Astrocyte (in vitro differentiated cells and primary cell): ENCODE results near the gene UBR3. TPM values are rescaled to one million over a fixed set of nuclear protein-coding genes. Genes with fewer than 3 reads are reported as not detected.
"Not testable (repeated sequence)": the region's sequence is repeated elsewhere in the genome, so short reads cannot be mapped to it uniquely, and the experiment has no call there.

Source experiments
- DNase-seq: peaks from one replicate; pipeline ENCODE4 v3.0.0-alpha.2; 2010; ENCODE audit warnings: low read depth
- FAIRE-seq: peaks from 2 replicates; lab custom pipeline; 2011; peaks lifted over from hg19 to GRCh38; lab: Jason Lieb, UNC
- H2AFZ ChIP-seq: 2 replicates; pipeline ENCODE4 v1.6.0; 2012; ENCODE audit warnings: low read depth, low read length, inconsistent platforms
- H3K27ac ChIP-seq: 2 replicates; pipeline ENCODE4 v1.5.1; 2011; ENCODE audit warnings: low read depth, low read length, inconsistent platforms
- H3K27me3 ChIP-seq: 2 replicates; pipeline ENCODE4 v1.6.0; 2011; ENCODE audit warnings: low read length, inconsistent platforms; ENCODE audit not compliant: insufficient read depth
- H3K36me3 ChIP-seq: 2 replicates; pipeline ENCODE4 v1.5.1; 2011; ENCODE audit warnings: low read length, inconsistent platforms; ENCODE audit not compliant: insufficient read depth
- H3K4me1 ChIP-seq: 2 replicates; pipeline ENCODE4 v1.5.1; 2011; ENCODE audit warnings: low read length, inconsistent platforms; ENCODE audit not compliant: insufficient read depth
- H3K4me2 ChIP-seq: 2 replicates; pipeline ENCODE4 v1.6.0; 2012; ENCODE audit warnings: low read length, inconsistent platforms
- H3K4me3 ChIP-seq: 2 replicates; pipeline ENCODE4 v1.5.1; 2011; ENCODE audit warnings: low read depth, mild to moderate bottlenecking, low read length, inconsistent platforms; ENCODE audit not compliant: insufficient read depth
- H3K79me2 ChIP-seq: 2 replicates; pipeline ENCODE4 v1.6.0; 2012; ENCODE audit warnings: mild to moderate bottlenecking, low read length, inconsistent platforms; ENCODE audit not compliant: insufficient read depth
- H3K9ac ChIP-seq: 2 replicates; pipeline ENCODE4 v1.6.0; 2012; ENCODE audit warnings: mild to moderate bottlenecking, low read length, inconsistent platforms
- H3K9me3 ChIP-seq: 2 replicates; pipeline ENCODE4 v1.5.1; 2012; ENCODE audit warnings: low read depth, mild to moderate bottlenecking, low read length, inconsistent platforms; ENCODE audit not compliant: insufficient read depth
- H4K20me1 ChIP-seq: 2 replicates; pipeline ENCODE4 v1.6.0; 2012; ENCODE audit warnings: low read length, inconsistent platforms; ENCODE audit not compliant: insufficient read depth
- H3K27ac Mint-ChIP-seq: one replicate; pipeline ENCODE4 v1.8.0; 2021; ENCODE audit warnings: mild to moderate bottlenecking, mixed read lengths; ENCODE audit not compliant: unreplicated experiment
- H3K27me3 Mint-ChIP-seq: one replicate; pipeline ENCODE4 v1.8.0; 2021; ENCODE audit warnings: low read depth, mixed read lengths; ENCODE audit not compliant: unreplicated experiment
- H3K36me3 Mint-ChIP-seq: one replicate; pipeline ENCODE4 v1.8.0; 2021; ENCODE audit warnings: low read depth, mixed read lengths; ENCODE audit not compliant: unreplicated experiment
- H3K4me1 Mint-ChIP-seq: one replicate; pipeline ENCODE4 v1.8.0; 2021; ENCODE audit warnings: low read depth, mixed read lengths; ENCODE audit not compliant: unreplicated experiment
- H3K4me3 Mint-ChIP-seq: one replicate; pipeline ENCODE4 v1.8.0; 2021; ENCODE audit warnings: mild to moderate bottlenecking, moderate library complexity, mixed read lengths; ENCODE audit not compliant: unreplicated experiment
- H3K9me3 Mint-ChIP-seq: one replicate; pipeline ENCODE4 v1.8.0; 2021; ENCODE audit warnings: mild to moderate bottlenecking, mixed read lengths; ENCODE audit not compliant: unreplicated experiment
- CTCF ChIP-seq: IDR thresholded peaks from 2 replicates; pipeline ENCODE4 v1.5.1; 2011; ENCODE audit warnings: low read depth, mild to moderate bottlenecking, inconsistent platforms, low read length, moderate library complexity; ENCODE audit not compliant: insufficient read depth
- EZH2 ChIP-seq: IDR thresholded peaks from 2 replicates; pipeline ENCODE4 v1.6.1; 2012; ENCODE audit warnings: mild to moderate bottlenecking, low read length, inconsistent platforms; ENCODE audit not compliant: insufficient read depth
- total RNA-seq: library from RNA; stranded (reverse); gene quantifications from 2 replicates; pipeline ENCODE4 v1.2.1, GENCODE V29; 2021

Gene UBR3
- total RNA-seq, 1 donor from 2014 or later: 18.7 TPM

GRCh38 chr2:169867579-169867978, 40.3 kb downstream of the UBR3 start:
- Mint-ChIP-seq H3K4me3 (no peak overlapping the region), H3K27ac (no peak overlapping the region), H3K4me1 (peaks cover 5% of the 10 kb centered on the region), H3K9me3 (peaks cover 4% of the 10 kb centered on the region), H3K36me3 (no peaks in the 10 kb centered on the region), H3K27me3 (no peaks in the 10 kb centered on the region)
- DNase-seq (no peak), FAIRE-seq (no peak)
- Histone ChIP-seq H3K79me2 (peaks cover 67% of the 10 kb centered on the region), H3K9me3 (no peaks in the 10 kb centered on the region), H3K4me3 (no peak overlapping the region), H3K27ac (no peak overlapping the region), H2AFZ (no peak overlapping the region), H3K36me3 (no peaks in the 10 kb centered on the region), H3K27me3 (no peaks in the 10 kb centered on the region), H3K4me2 (no peak overlapping the region), H3K9ac (no peak overlapping the region), H4K20me1 (peaks cover 28% of the 10 kb centered on the region), H3K4me1 (no peaks in the 10 kb centered on the region)
- TF ChIP-seq CTCF (no peak), EZH2 (no peak)

GRCh38 chr2:169868951-169869350, 41.7 kb downstream of the UBR3 start:
- Histone ChIP-seq H3K4me1 (no peaks in the 10 kb centered on the region), H3K4me2 (no peak overlapping the region), H4K20me1 (peaks cover 17% of the 10 kb centered on the region), H2AFZ (no peak overlapping the region), H3K9ac (no peak overlapping the region), H3K27ac (no peak overlapping the region), H3K4me3 (no peak overlapping the region), H3K9me3 (no peaks in the 10 kb centered on the region), H3K79me2 (peaks cover 54% of the 10 kb centered on the region), H3K36me3 (no peaks in the 10 kb centered on the region), H3K27me3 (no peaks in the 10 kb centered on the region)
- H3K27me3 Mint-ChIP-seq: no peaks in the 10 kb centered on the region
- H3K9me3 Mint-ChIP-seq: peaks cover 2% of the 10 kb centered on the region
- DNase-seq (no peak), FAIRE-seq (no peak)
- TF ChIP-seq EZH2: no peak
- H3K27ac Mint-ChIP-seq: no peak overlapping the region
- H3K4me3 Mint-ChIP-seq: no peak overlapping the region
- H3K4me1 Mint-ChIP-seq: peaks cover 5% of the 10 kb centered on the region
- H3K36me3 Mint-ChIP-seq: no peaks in the 10 kb centered on the region

GRCh38 chr2:169871369-169871768, 44.1 kb downstream of the UBR3 start:
- peaks cover 37% of the 10 kb centered on the region for H3K79me2 ChIP-seq
- not testable (repeated sequence) for DNase-seq, H3K4me2 ChIP-seq, H3K27me3 Mint-ChIP-seq, H3K9me3 Mint-ChIP-seq, H2AFZ ChIP-seq, H3K27ac ChIP-seq, H4K20me1 ChIP-seq, H3K4me1 Mint-ChIP-seq, H3K36me3 ChIP-seq, H3K4me3 Mint-ChIP-seq, H3K4me3 ChIP-seq, H3K4me1 ChIP-seq, FAIRE-seq, H3K36me3 Mint-ChIP-seq, H3K9ac ChIP-seq, H3K9me3 ChIP-seq, H3K27me3 ChIP-seq, H3K27ac Mint-ChIP-seq
